HAP-1 (cell line): ENCODE measurements around the gene WSCD2.

ENCODE experiments used
- DNase-seq, 2 experiments: peaks; one replicate each; pipeline ENCODE4 v3.0.0-alpha.2; 2016 to 2020; ENCODE audit warnings: low spot score in 2 of 2
- H3K27me3 ChIP-seq: fragments of 250-450 bp; sonication (Bioruptor Pico); 2 replicates; pipeline ENCODE4 v1.5.1; 2020; ENCODE audit warnings: low read depth, mild to moderate bottlenecking, moderate library complexity
- H3K36me3 ChIP-seq: fragments of 250-450 bp; sonication (Bioruptor Pico); replicated peaks from 2 replicates; pipeline ENCODE4 v1.5.1; 2020; ENCODE audit warnings: mild to moderate bottlenecking
- H3K4me1 ChIP-seq: fragments of 250-450 bp; sonication (Bioruptor Pico); 2 replicates; pipeline ENCODE4 v1.5.1; 2020; ENCODE audit warnings: mild to moderate bottlenecking
- H3K4me3 ChIP-seq: fragments of 250-450 bp; sonication (Bioruptor Pico); 2 replicates; pipeline ENCODE4 v1.5.1; 2020; ENCODE audit warnings: mild to moderate bottlenecking, moderate library complexity
- H3K9me3 ChIP-seq: fragments of 250-450 bp; sonication (Bioruptor Pico); 2 replicates; pipeline ENCODE4 v1.5.1; 2020; ENCODE audit warnings: mild to moderate bottlenecking, moderate library complexity
- in situ Hi-C: fragments of 300-500 bp; cut with MboI; formaldehyde crosslinking; loops from 3 replicates; pipeline ENCODE4 v1.14.3; 2020; ENCODE audit warnings: low sequenced_read_pairs, inconsistent platforms, mixed read lengths

Gene WSCD2

GRCh38 chr12:108145011-108145410 lies 15.9 kb downstream of the WSCD2 start:
- H3K36me3 ChIP-seq: no peaks in the 10 kb centered on the region
- no peaks in the 10 kb centered on the region for H3K27me3 ChIP-seq

GRCh38 chr12:108146035-108146893 lies 17.2 kb downstream of the WSCD2 start:
- no peak overlapping the region for H3K4me3 ChIP-seq
- no peaks in the 10 kb centered on the region for H3K27me3 ChIP-seq
- H3K4me1 ChIP-seq: no peaks in the 10 kb centered on the region
- H3K36me3 ChIP-seq: no peaks in the 10 kb centered on the region
- no peaks in the 10 kb centered on the region for H3K9me3 ChIP-seq
- in situ Hi-C loops: no loop called here
- no peak for DNase-seq

More at GRCh38 chr12:108145011-108145410, 15.9 kb downstream of the WSCD2 start:
- in situ Hi-C loops: no loop called here
- Histone ChIP-seq H3K4me1 (no peaks in the 10 kb centered on the region), H3K9me3 (no peaks in the 10 kb centered on the region), H3K4me3 (no peak overlapping the region)
- DNase-seq: no peak

- no peaks in the 10 kb centered on the region for H3K27me3 ChIP-seq
- no peaks in the 10 kb centered on the region for H3K9me3 ChIP-seq
- no peak overlapping the region for H3K4me3 ChIP-seq
- in situ Hi-C loops: no loop called here
- H3K4me1 ChIP-seq: no peaks in the 10 kb centered on the region
- H3K36me3 ChIP-seq: no peaks in the 10 kb centered on the region
- no peak for DNase-seq
These were observed 18.2 kb downstream of the WSCD2 start for GRCh38 chr12:108147279-108147678.

GRCh38 chr12:108148521-108149074 lies 19.5 kb downstream of the WSCD2 start:
- Histone ChIP-seq H3K4me3 (no peak overlapping the region), H3K27me3 (no peaks in the 10 kb centered on the region)
- in situ Hi-C loops: no loop called here

GRCh38 chr12:108150436-108150835 lies 21.3 kb downstream of the WSCD2 start:
- Histone ChIP-seq H3K4me1 (no peaks in the 10 kb centered on the region), H3K27me3 (no peaks in the 10 kb centered on the region), H3K36me3 (no peaks in the 10 kb centered on the region), H3K4me3 (no peak overlapping the region), H3K9me3 (no peaks in the 10 kb centered on the region)
- in situ Hi-C loops: no loop called here
- DNase-seq: no peak

More at GRCh38 chr12:108148521-108149074, 19.5 kb downstream of the WSCD2 start:
- Histone ChIP-seq H3K36me3 (no peaks in the 10 kb centered on the region), H3K9me3 (no peaks in the 10 kb centered on the region), H3K4me1 (no peaks in the 10 kb centered on the region)
- no peak for DNase-seq

- no peaks in the 10 kb centered on the region for H3K36me3 ChIP-seq
- no peaks in the 10 kb centered on the region for H3K4me1 ChIP-seq
- H3K4me3 ChIP-seq: no peak overlapping the region
- no peaks in the 10 kb centered on the region for H3K27me3 ChIP-seq
- no peak for DNase-seq
- in situ Hi-C loops: no loop called here
- H3K9me3 ChIP-seq: no peaks in the 10 kb centered on the region
These were observed 22.6 kb downstream of the WSCD2 start for GRCh38 chr12:108151533-108152169.

- Histone ChIP-seq H3K36me3 (no peaks in the 10 kb centered on the region), H3K4me1 (no peaks in the 10 kb centered on the region), H3K4me3 (no peak overlapping the region), H3K27me3 (no peaks in the 10 kb centered on the region), H3K9me3 (no peaks in the 10 kb centered on the region)
- no peak for DNase-seq
- in situ Hi-C loops: no loop called here
These were observed 23.1 kb downstream of the WSCD2 start for GRCh38 chr12:108152170-108152538.

GRCh38 chr12:108156717-108157116 lies 27.6 kb downstream of the WSCD2 start:
- in situ Hi-C loops: no loop called here
- H3K36me3 ChIP-seq: no peaks in the 10 kb centered on the region
- no peak overlapping the region for H3K4me3 ChIP-seq
- DNase-seq: no peak
- H3K9me3 ChIP-seq: no peaks in the 10 kb centered on the region
- H3K4me1 ChIP-seq: no peaks in the 10 kb centered on the region
- H3K27me3 ChIP-seq: no peaks in the 10 kb centered on the region

GRCh38 chr12:108157870-108158459 lies 28.9 kb downstream of the WSCD2 start:
- Histone ChIP-seq H3K36me3 (no peaks in the 10 kb centered on the region), H3K9me3 (no peaks in the 10 kb centered on the region), H3K4me3 (no peak overlapping the region), H3K27me3 (no peaks in the 10 kb centered on the region), H3K4me1 (no peaks in the 10 kb centered on the region)
- no peak for DNase-seq
- in situ Hi-C loops: no loop called here

- no peak for DNase-seq
- H3K27me3 ChIP-seq: no peaks in the 10 kb centered on the region
- no peak overlapping the region for H3K4me3 ChIP-seq
- in situ Hi-C loops: no loop called here
- H3K9me3 ChIP-seq: no peaks in the 10 kb centered on the region
- no peaks in the 10 kb centered on the region for H3K36me3 ChIP-seq
- H3K4me1 ChIP-seq: no peaks in the 10 kb centered on the region
These were observed 33.1 kb downstream of the WSCD2 start for GRCh38 chr12:108162207-108162606.

- no peaks in the 10 kb centered on the region for H3K9me3 ChIP-seq
- no peak for DNase-seq
- no peaks in the 10 kb centered on the region for H3K27me3 ChIP-seq
- in situ Hi-C loops: no loop called here
- H3K4me3 ChIP-seq: no peak overlapping the region
- no peaks in the 10 kb centered on the region for H3K36me3 ChIP-seq
- no peaks in the 10 kb centered on the region for H3K4me1 ChIP-seq
These were observed 37.4 kb downstream of the WSCD2 start for GRCh38 chr12:108166505-108166904.

- H3K4me3 ChIP-seq: no peak overlapping the region
- H3K4me1 ChIP-seq: no peaks in the 10 kb centered on the region
- H3K27me3 ChIP-seq: no peaks in the 10 kb centered on the region
- DNase-seq: no peak
- in situ Hi-C loops: no loop called here
- no peaks in the 10 kb centered on the region for H3K9me3 ChIP-seq
- no peaks in the 10 kb centered on the region for H3K36me3 ChIP-seq
These were observed 38.9 kb downstream of the WSCD2 start for GRCh38 chr12:108167974-108168373.

- H3K27me3 ChIP-seq: no peaks in the 10 kb centered on the region
- no peak for DNase-seq
- in situ Hi-C loops: no loop called here
These were observed 40.6 kb downstream of the WSCD2 start for GRCh38 chr12:108169708-108170107.

GRCh38 chr12:108170164-108170563 lies 41.1 kb downstream of the WSCD2 start:
- in situ Hi-C loops: no loop called here
- Histone ChIP-seq H3K4me1 (no peaks in the 10 kb centered on the region), H3K9me3 (no peaks in the 10 kb centered on the region), H3K36me3 (no peaks in the 10 kb centered on the region), H3K27me3 (no peaks in the 10 kb centered on the region), H3K4me3 (no peak overlapping the region)
- no peak for DNase-seq

More at GRCh38 chr12:108169708-108170107, 40.6 kb downstream of the WSCD2 start:
- H3K4me3 ChIP-seq: no peak overlapping the region
- no peaks in the 10 kb centered on the region for H3K9me3 ChIP-seq
- H3K36me3 ChIP-seq: no peaks in the 10 kb centered on the region
- no peaks in the 10 kb centered on the region for H3K4me1 ChIP-seq
